Central memory CD8-positive, alpha-beta T cell (primary cell): Measurements from ENCODE around the gene DDX28.

Experiments used
- ATAC-seq: fragments of 150-1000 bp; cut with Tn5 transposase; replicated peaks from 2 replicates; pipeline ENCODE4 v1.10.0; 2022; ENCODE audit warnings: mild to moderate bottlenecking, moderate FRiP score, moderate number of reproducible peaks; ENCODE audit not compliant: poor library complexity, severe bottlenecking; ENCODE audit errors: extremely low read depth
- DNase-seq, 2 donors: peaks; one replicate each; pipeline ENCODE4 v3.0.0; 2021; ENCODE audit warnings: low spot score in 2 of 2
- H3K27ac Mint-ChIP-seq: one replicate; pipeline ENCODE4 v1.8.0; 2022; ENCODE audit warnings: low read depth, mild to moderate bottlenecking, moderate library complexity, mixed read lengths
- H3K27me3 Mint-ChIP-seq: one replicate; pipeline ENCODE4 v1.8.0; 2022; ENCODE audit warnings: mixed read lengths
- H3K36me3 Mint-ChIP-seq: one replicate; pipeline ENCODE4 v1.8.0; 2022; ENCODE audit warnings: mild to moderate bottlenecking, moderate library complexity, mixed read lengths; ENCODE audit not compliant: insufficient read depth
- H3K4me1 Mint-ChIP-seq: one replicate; pipeline ENCODE4 v1.8.0; 2022; ENCODE audit warnings: mixed read lengths
- H3K4me3 Mint-ChIP-seq: one replicate; pipeline ENCODE4 v1.8.0; 2022; ENCODE audit warnings: mild to moderate bottlenecking, moderate library complexity, mixed read lengths
- H3K9me3 Mint-ChIP-seq: one replicate; pipeline ENCODE4 v1.8.0; 2022; ENCODE audit warnings: mixed read lengths

The DDX28 gene

GRCh38 chr16:68022728-68023537 lies at the start of gene DDX28, which contains the start of gene DUS2:
Gene DDX28 (minus strand): TSS chr16:68023232. CDS start chr16:68023202, 30 bp downstream.
Gene DUS2 (plus strand): TSS chr16:68023284. CDS start chr16:68038024, 14,740 bp downstream.
- no peaks in the 10 kb centered on the region for H3K9me3 Mint-ChIP-seq
- H3K4me3 Mint-ChIP-seq: peak within 1 kb of the TSS; percentile 93
- H3K4me1 Mint-ChIP-seq: peaks cover 23% of the 10 kb centered on the region
- peaks cover 21% of the 10 kb centered on the region for H3K36me3 Mint-ChIP-seq
- DNase-seq (peak; percentile 94 to 96), ATAC-seq (peak; percentile 96)
- peak within 1 kb of the TSS; percentile 95 for H3K27ac Mint-ChIP-seq
- H3K27me3 Mint-ChIP-seq: no peaks in the 10 kb centered on the region

- DNase-seq (no peak), ATAC-seq (no peak)
- no peaks in the 10 kb centered on the region for H3K27me3 Mint-ChIP-seq
- H3K4me1 Mint-ChIP-seq: peaks cover 86% of the 10 kb centered on the region
- H3K27ac Mint-ChIP-seq: no peak overlapping the region
- H3K9me3 Mint-ChIP-seq: no peaks in the 10 kb centered on the region
- H3K4me3 Mint-ChIP-seq: peak overlapping the region; percentile 38
- H3K36me3 Mint-ChIP-seq: peaks cover 14% of the 10 kb centered on the region
Observed at GRCh38 chr16:68072038-68072695, 49.1 kb upstream of the DDX28 start.

GRCh38 chr16:68071518-68071901 lies 48.5 kb upstream of the DDX28 start:
- peak overlapping the region; percentile 65 for H3K4me3 Mint-ChIP-seq
- H3K9me3 Mint-ChIP-seq: no peaks in the 10 kb centered on the region
- peak overlapping the region; percentile 79 for H3K27ac Mint-ChIP-seq
- no peak for DNase-seq
- H3K27me3 Mint-ChIP-seq: no peaks in the 10 kb centered on the region
- no peak for ATAC-seq
- peaks cover 84% of the 10 kb centered on the region for H3K4me1 Mint-ChIP-seq
- H3K36me3 Mint-ChIP-seq: peaks cover 12% of the 10 kb centered on the region

- DNase-seq: no peak
- Mint-ChIP-seq H3K4me1 (peaks cover 84% of the 10 kb centered on the region), H3K27me3 (no peaks in the 10 kb centered on the region), H3K36me3 (peaks cover 12% of the 10 kb centered on the region), H3K9me3 (no peaks in the 10 kb centered on the region), H3K27ac (peak overlapping the region; percentile 79), H3K4me3 (peak overlapping the region; percentile 65)
- ATAC-seq: no peak
Observed at GRCh38 chr16:68070806-68071517, 47.9 kb upstream of the DDX28 start.

- Mint-ChIP-seq H3K36me3 (peaks cover 12% of the 10 kb centered on the region), H3K27me3 (no peaks in the 10 kb centered on the region), H3K4me1 (peaks cover 84% of the 10 kb centered on the region), H3K27ac (peak overlapping the region; percentile 79), H3K9me3 (no peaks in the 10 kb centered on the region), H3K4me3 (peak overlapping the region; percentile 65)
- DNase-seq: no peak
- peak; percentile 15 for ATAC-seq
Observed at GRCh38 chr16:68070249-68070730, 47.3 kb upstream of the DDX28 start.

DNA sequence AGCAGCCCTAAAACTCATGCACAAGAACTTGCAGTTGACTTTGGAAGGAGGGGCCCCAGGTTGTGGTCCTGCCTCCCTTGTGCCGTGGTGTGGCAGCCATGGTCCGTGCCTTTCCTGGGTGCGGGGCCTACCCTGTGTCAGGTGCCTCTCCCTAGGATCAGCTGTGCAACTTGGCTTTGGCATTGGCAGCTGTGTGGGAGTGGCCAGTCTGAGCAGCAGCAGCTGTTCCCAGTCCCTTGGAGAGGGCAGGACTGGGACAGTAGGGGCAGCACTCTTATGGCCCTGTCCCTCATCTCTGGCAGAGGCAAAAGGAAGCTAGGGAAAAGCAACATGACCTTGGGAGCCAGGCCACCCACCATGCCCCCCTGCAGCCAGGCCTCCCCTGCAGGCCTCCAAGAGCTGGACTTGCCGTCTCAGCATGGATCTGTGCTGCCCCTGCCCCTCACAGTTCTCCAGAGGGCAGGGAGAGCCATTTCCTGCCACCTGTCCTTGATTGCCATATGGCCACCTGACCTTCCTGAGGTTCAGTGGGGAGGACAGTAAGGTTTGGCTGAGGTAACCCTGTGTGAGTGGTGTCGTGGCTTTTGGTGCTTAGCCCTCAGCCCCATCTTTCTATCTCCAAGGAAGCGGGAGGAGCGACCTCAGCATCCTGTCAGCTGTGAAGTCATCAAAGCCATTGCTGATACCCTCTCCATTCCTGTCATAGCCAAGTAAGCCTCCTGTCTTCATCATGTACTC lies 46.6 kb upstream of the DDX28 start:
- Mint-ChIP-seq H3K9me3 (no peaks in the 10 kb centered on the region), H3K4me1 (peaks cover 84% of the 10 kb centered on the region), H3K36me3 (peaks cover 10% of the 10 kb centered on the region), H3K27ac (peak overlapping the region; percentile 79), H3K27me3 (no peaks in the 10 kb centered on the region), H3K4me3 (peak overlapping the region; percentile 65)
- peak in 1 of 2 donors; percentile 32 for DNase-seq
- peak; percentile 58 for ATAC-seq

DNA sequence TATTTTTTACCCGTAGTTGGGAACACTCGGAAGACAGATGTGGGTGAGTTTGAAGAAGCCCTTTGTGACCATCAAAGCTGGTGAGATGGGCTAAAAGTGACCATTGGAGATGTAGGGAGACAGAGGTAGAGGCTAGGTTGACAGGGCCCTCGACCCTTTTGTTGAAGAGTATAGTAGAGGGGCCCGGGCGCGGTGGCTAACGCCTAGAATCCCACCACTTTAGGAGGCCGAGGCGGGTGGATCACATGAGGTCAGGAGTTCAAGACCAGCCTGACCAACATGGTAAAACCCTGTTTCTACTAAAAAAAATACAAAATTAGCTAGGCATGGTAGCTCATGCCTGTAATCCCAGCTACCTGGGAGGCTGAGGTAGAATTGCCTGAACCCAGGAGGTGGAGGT lies 45.9 kb upstream of the DDX28 start:
- no peaks in the 10 kb centered on the region for H3K27me3 Mint-ChIP-seq
- ATAC-seq (no peak), DNase-seq (no peak)
- peak overlapping the region; percentile 35 for H3K27ac Mint-ChIP-seq
- no peak overlapping the region for H3K4me3 Mint-ChIP-seq
- H3K4me1 Mint-ChIP-seq: peaks cover 84% of the 10 kb centered on the region
- H3K9me3 Mint-ChIP-seq: no peaks in the 10 kb centered on the region
- H3K36me3 Mint-ChIP-seq: peaks cover 8% of the 10 kb centered on the region

- Mint-ChIP-seq H3K4me3 (no peak overlapping the region), H3K36me3 (peaks cover 11% of the 10 kb centered on the region), H3K4me1 (peaks cover 82% of the 10 kb centered on the region), H3K27ac (peak overlapping the region; percentile 88), H3K27me3 (no peaks in the 10 kb centered on the region), H3K9me3 (no peaks in the 10 kb centered on the region)
- no peak for DNase-seq
- no peak for ATAC-seq
Observed at GRCh38 chr16:68066763-68067162, 43.7 kb upstream of the DDX28 start.

- Mint-ChIP-seq H3K4me1 (peaks cover 82% of the 10 kb centered on the region), H3K36me3 (peaks cover 6% of the 10 kb centered on the region), H3K27ac (peak overlapping the region; percentile 32), H3K4me3 (no peak overlapping the region), H3K27me3 (no peaks in the 10 kb centered on the region), H3K9me3 (no peaks in the 10 kb centered on the region)
- DNase-seq: no peak
- no peak for ATAC-seq
Observed at GRCh38 chr16:68065716-68066305, 42.8 kb upstream of the DDX28 start.

- Mint-ChIP-seq H3K27ac (peak overlapping the region; percentile 91), H3K36me3 (peaks cover 5% of the 10 kb centered on the region)
Observed at GRCh38 chr16:68064791-68065365, 41.8 kb upstream of the DDX28 start.

DNA sequence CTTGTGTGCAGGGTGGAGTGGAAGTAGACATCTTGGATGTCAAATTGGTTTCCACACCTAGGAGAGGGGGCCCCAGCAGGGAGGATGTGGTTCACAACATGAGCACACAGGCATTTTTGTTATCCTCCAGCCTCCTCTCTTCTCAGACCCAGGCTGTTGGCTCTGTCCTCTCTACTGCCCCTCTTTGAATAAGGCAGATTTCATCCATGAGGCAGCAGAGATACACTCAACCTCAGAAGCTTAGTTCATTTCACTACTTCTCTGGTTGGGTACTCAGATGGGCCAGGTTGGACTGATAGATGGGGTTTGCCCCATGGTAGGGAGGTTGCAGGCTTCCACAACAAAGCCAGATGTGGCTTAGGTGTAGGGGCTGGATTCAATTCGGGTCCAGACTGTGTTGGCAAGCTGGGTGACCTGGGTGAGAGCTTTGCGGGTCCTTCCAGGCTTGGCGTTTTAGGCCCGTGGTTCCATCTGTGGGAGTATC lies 39.9 kb upstream of the DDX28 start:
- ATAC-seq (peak; percentile 87), DNase-seq (peak in 1 of 2 donors; percentile 52)
- Mint-ChIP-seq H3K9me3 (no peaks in the 10 kb centered on the region), H3K27ac (peak overlapping the region; percentile 83), H3K4me1 (peaks cover 73% of the 10 kb centered on the region), H3K4me3 (peak overlapping the region; percentile 67), H3K27me3 (no peaks in the 10 kb centered on the region), H3K36me3 (peaks cover 7% of the 10 kb centered on the region)

More at GRCh38 chr16:68064791-68065365, 41.8 kb upstream of the DDX28 start:
- peak; percentile 49 to 50 for DNase-seq
- no peaks in the 10 kb centered on the region for H3K9me3 Mint-ChIP-seq
- H3K4me1 Mint-ChIP-seq: peaks cover 79% of the 10 kb centered on the region
- peak overlapping the region; percentile 52 for H3K4me3 Mint-ChIP-seq
- ATAC-seq: peak; percentile 38
- no peaks in the 10 kb centered on the region for H3K27me3 Mint-ChIP-seq
